ENCODE measurements around the gene PRIM2.
"Not testable (repeated sequence)": the region's sequence is repeated elsewhere in the genome, so short reads cannot be mapped to it uniquely, and the experiment has no call there.

PRIM2 gene

DNA sequence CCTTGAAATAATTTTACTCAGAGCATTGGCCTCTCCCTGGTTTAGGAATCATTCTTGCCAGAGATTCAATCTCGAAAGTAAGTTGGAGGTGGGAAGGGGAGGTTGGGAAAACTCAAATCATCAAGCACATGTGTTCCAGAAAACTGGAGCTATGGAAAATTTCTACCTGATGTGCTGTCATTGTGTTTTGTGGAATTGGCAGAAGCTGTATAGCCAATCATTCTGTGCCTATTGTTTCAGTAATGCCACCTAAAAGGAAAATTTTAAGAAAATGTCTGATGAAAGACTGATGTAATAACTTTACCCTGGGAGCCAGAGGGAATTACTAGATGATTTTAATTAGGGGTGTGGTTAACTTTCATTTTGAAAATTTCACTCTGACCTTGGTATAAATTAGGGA, 187.8 kb downstream of the PRIM2 start:
- DNase-seq (ENCODE audit: low read depth in 2 of 2), result not testable (repeated sequence)

DNA sequence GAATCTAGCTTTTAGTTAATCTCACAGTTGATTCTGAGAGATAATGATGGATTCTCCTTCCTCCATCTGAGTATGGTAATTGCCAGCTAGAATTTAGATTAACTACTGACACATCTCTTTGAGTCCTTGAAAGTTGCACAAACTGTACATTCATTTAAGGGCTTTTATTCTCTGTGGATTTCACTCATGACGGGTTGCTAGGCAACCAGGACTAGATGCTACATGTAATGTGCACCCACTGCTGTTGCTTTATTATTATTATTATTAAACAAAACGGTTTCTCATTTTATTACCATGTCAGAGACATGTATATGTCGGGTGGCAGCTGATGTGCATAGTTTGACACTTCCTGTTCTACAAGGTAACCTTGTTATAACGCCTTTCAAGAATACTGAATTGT, 193.0 kb downstream of the PRIM2 start:
- DNase-seq (ENCODE audit: low read depth in 2 of 2), result not testable (repeated sequence)

DNA sequence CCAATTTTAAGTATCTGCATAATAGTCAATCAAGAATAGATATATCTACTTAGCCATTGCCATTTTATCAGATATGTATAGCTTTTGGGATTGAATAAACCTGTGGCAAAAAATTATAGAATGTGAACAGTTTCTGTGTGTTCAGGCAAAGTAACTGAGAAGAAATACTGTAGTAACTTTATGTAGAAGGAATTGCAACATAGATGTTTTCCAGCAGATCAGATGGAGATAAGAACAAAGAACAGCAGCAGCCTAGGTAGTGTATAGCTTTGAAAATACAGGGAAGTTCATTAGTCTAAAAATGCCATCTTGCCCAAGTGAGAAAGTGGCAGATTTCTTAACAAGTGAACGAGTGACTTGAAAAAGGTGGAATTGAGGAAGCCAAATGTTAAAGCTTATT, 197.7 kb downstream of the PRIM2 start:
- not testable (repeated sequence) for DNase-seq (ENCODE audit: low read depth in 2 of 2)

DNA sequence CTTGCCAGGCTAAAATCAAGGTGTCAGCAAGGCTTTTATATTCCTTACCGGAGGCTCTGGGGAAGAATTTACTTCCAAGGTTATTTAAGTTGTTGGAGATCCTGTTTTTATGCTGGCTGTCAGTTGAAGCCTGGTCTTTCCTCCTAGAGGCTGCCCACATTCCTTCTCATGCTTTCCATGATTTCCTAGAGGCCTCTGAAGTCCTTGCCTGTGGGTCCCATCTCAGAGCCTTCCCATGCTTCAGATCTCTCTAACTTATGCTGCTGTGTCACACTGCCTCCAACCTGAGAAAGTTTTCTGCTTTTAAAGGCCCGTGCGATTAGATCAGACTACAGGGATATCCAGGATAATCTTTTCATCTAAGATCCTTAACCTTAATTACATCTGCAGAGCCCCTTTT, 198.4 kb downstream of the PRIM2 start:
- not testable (repeated sequence) for DNase-seq (ENCODE audit: low read depth in 2 of 2)

DNA sequence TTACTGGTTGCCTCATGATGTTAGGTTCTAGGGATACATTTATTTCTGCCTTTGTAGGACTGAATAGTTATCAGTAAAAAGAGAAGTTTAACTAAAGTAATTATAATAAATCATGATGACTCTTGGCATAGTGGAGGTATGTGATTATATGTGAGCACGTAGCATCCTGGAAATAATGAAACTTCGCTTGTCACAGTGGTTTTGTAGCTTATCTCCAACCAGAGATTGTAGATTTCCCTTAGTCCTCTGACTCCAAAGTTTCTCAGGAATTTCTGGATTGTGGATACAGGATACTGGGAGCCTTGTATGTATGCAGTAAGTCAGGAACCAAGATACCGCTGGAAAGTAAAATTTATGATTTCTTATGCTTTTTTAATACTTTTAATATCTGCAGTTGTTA, 199.3 kb downstream of the PRIM2 start:
- DNase-seq (ENCODE audit: low read depth in 2 of 2), result not testable (repeated sequence)

DNA sequence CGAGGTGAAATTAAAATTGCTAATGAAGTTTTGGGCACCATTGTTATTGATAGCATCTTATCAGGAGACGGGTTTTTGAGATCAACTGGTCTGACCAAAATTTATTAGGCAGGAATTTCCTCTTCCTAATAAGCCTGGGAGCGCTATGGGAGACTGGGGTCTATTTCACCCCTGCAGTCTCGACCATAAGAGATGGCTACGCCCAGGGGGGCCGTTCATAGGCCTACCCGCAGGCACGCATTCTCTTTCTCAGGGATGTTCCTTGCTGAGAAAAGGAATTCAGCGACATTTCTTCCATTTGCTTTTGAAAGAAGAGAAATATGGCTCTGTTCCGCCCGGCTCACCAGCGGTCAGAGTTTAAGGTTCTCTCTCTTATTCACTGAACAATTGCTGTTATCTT, 201.8 kb downstream of the PRIM2 start:
- not testable (repeated sequence) for DNase-seq (ENCODE audit: low read depth in 2 of 2)

DNA sequence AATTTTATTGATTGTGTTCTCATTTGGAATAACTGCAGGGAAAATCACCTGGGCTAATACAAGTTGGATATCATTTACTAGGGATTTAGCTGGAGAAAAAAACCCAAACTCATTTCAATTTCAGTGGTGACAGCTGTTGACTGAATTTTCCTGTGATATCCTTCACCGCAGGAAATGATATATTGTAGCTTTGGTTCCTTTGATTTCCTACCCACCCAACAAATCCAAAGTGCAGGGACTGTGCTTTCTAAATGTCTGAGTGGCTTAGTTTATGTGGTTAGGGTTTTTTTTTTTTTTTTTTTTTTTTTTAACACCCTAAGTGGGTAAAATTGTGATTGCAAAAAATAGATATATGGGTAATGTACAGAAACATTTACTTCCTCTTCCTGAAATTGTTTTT, 203.7 kb downstream of the PRIM2 start:
- DNase-seq (ENCODE audit: low read depth in 2 of 2), result not testable (repeated sequence)

DNA sequence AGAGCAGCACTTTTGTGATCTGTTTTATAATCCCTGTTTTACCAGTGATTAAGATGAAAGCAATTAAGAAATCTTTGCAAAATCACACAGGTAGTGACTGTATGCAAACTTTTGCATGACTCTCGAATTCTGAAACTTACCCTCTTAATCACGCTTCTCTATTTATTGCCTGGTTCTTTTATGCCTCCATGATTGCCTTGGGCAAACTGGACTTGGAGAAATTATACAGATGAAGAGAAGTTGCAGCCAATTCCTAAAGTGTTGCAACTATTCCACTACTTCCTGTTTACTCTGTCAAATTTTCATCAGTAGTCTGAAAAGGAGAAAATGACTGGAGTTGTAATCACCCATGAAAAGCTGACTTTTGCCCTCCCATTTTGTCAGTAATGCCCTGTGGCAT, 205.8 kb downstream of the PRIM2 start:
- DNase-seq (ENCODE audit: low read depth in 2 of 2), result not testable (repeated sequence)

DNA sequence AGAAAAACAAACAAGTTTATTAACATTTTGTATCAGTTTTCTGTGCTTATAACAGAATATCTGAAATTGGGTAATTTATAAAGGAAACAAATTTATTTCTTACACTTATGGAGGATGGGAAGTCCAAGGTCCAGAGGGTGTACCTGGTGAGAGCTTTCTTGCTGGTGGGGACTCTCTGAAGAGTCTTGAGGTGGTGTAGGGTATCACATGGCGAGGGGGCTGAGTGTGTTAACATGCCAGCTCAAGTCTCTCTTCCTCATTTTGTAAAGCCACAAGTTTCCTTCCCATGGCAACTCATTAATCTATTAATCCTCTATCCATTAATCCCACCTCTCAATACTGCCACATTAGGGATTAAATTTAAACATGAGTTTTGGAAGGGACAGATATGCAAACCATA, 212.3 kb downstream of the PRIM2 start:
- not testable (repeated sequence) for DNase-seq (ENCODE audit: low read depth in 2 of 2)

DNA sequence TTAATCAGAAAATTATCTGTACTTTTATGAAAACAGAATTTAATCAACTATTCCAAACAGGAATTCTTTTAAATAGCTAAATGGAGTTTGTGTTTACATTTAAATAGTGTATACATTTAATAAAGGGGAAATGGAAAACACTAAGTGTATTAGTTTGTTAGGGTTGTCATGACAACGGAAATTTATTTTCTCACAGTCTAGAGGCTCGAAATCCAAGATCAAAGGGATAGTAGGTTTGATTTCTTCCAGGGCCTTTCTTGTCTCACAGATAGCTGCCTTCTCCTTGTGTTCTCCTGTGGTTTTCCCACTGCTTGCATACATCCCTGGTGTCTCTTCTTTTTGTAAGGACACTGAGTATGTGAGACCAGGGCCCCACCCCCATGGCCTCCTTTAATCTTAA, 215.2 kb downstream of the PRIM2 start:
- not testable (repeated sequence) for DNase-seq (ENCODE audit: low read depth in 2 of 2)

DNA sequence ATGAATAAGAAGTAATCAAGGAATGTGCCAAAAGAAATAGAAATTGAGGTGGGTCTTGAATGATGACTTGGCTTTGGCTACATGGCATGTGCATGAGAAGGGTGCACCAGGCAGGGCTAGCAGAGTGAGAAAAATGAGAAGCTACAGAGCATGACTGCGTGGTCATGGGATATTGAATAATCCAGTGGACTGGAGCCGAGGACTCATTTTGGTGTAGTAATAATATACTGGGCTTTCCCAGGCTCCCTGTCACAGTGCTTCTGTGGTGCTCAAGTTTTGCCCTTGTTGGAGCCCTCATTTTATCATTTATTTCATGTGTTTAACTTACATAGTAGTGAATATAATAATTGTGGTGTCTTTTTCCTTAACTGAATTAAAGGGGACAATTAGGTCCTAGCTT, 217.7 kb downstream of the PRIM2 start:
- DNase-seq (ENCODE audit: low read depth in 2 of 2), result not testable (repeated sequence)

DNA sequence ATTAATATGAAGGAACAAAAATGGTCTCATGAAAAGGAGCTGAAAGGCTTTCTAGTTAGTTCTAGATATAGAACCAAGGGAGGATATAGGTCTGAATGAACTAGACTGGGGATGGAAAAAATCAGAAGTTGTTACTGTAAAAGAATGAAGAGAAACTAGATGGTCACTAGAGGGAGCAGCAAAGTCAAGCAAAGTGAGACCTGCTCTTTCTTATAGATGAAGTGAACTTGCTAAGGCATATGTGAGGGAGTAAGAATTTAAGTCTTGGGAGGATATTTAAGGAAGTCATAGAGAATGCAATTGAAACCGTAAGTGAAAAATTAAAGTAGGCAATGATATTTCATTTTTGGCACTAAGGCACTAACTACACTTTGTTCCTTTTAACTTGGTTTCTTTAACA, 218.6 kb downstream of the PRIM2 start:
- DNase-seq (ENCODE audit: low read depth in 2 of 2), result not testable (repeated sequence)

DNA sequence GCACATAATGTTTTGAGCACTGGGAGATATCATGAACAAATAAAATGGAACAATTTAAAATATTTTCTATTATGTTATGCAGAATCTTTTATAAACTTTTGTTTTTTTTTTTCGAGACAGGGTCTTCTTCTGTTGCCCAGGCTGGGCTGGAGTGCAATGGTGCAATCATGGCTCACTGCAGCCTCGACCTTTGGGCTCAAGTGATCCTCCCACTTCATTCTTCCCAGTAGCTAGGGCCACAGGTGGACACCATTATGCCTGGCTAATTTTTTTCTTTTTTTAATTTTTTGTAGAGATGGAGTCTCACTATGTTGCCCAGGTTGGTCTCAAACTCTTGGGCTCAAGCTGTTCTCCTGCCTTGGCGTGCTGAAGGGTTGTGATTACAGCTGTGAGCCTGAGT, 220.5 kb downstream of the PRIM2 start:
- not testable (repeated sequence) for DNase-seq (ENCODE audit: low read depth in 2 of 2)

DNA sequence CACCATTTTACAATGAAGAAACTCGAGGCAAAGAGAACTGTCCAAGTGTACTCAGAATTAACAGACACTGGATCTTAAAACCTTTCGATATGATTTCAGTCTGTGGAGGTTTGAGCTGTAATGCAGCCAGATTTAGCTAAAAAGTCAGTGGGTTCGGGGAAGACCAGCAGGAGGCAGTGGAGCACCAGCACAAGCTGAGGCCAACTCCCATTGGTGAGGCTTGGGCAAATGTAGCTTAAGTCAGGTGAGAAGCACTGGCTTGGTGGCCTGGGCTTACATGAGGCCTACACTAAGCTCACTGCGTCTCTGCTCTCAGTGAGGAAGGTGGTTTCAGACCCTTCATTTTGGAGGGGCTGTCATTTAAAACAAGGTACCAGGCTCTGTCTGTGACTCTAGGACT, 234.5 kb downstream of the PRIM2 start:
- not testable (repeated sequence) for DNase-seq (ENCODE audit: low read depth in 2 of 2)

DNA sequence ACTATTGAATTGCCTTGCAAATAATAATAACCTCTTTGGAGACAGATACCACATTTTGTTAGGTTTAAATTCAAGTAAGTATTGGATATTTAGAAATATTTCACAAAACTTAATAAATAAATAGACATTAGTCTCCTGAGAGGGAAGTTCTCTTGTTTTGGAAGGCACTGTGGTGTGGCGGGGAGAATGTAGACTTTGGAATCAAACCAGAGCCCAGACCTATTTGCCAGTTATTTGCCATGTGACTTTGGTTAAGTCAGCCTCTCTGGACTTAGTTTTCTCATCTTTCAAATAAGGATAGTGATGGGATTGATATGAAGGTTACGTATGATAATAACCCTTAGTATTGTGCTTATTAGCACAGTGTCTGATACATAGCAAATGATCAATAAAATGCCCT, 240.4 kb downstream of the PRIM2 start:
- DNase-seq (ENCODE audit: low read depth in 2 of 2), result not testable (repeated sequence)

DNA sequence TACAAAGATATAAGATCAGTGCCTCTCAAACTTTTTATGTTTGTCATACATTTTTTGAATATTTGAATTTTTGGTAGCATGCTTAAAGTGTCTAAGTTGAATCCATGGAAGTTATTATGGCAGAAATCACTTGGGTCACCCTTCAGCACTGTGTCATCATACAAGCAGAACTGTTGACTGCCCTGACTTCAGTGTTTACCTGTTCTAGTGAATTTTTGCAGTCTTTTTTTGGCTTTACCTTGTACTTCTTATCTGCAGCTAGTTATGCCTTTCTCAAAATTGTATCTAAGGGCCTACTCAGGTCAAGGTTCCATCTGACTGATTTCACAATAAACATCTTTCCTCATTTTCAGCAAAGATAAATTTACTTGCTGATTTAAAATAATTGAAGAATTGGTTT, 241.7 kb downstream of the PRIM2 start:
- not testable (repeated sequence) for DNase-seq (ENCODE audit: low read depth in 2 of 2)

DNA sequence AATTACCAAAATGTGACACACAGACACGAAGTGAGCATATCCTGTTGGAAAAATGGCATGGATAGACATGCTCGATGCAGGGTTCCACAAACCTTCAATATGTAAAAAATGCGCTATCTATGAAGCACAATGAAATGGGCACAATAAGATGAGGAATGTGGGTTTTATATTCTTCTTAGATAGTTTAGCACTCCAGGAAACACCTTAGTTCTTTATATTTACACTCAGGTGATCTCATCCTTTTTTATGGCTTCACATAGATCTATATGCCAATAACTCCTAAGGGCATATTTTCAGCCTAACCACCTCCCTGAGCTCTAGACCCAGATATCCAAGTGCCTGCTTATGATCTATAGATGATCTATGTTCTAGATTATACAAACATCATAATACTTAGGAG, 244.8 kb downstream of the PRIM2 start:
- DNase-seq (ENCODE audit: low read depth in 2 of 2), result not testable (repeated sequence)

DNA sequence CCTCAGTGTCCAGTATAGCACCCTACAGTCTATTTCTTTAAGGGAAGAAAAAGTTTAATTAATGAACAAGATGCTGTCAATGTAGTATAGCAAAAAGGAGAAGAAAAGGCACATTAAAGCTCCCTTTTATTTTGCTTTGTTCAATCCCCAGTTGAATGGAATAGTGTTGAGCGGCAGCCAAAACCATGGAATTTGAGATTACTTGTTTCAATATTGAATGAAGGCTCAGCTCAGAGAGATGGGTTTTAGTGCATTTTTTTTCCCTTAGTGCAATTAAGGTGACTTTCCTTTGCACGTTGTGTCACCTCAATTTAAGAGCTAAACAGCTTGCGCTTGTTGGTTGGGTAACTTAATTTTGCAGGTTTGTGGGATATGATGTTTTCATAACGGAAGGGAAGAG, 254.7 kb downstream of the PRIM2 start:
- not testable (repeated sequence) for DNase-seq (ENCODE audit: low read depth in 2 of 2)

DNA sequence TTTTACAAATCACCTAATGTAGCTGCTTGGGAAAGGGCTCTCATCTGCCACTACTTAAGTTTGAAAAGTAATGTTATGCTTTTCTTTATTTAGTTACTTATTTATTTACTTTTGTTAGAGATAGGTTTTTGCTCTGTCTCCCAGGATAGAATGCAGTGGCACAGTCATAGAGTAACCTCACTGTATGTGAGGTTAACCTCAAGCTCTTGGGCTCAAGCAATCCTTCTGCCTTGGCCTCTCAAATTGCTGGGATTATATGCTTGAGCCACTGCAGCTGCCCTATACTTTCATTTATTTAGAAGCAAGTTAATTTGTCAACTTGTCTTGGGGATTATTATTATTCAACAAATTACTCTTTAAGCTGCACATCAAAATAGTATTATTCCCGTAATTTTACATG, 255.4 kb downstream of the PRIM2 start:
- not testable (repeated sequence) for DNase-seq (ENCODE audit: low read depth in 2 of 2)

DNA sequence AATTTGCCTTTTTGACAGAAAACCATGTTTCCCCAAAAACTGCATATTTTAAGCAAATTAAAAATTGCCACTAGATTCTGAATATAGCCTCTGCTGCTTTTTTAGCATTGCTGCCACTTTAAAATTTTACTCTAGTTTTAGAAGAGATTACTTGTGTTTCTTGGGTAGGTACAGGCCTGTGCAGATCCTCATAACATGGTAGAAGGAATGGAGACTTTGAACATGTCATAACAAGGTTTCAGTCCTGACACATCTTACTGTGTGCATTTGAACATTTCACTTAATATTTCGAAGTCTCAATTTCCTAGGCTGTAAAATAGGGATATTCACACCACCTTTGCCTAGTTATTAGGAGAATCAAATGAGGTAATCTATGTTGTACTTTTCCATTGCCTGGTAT, 259.6 kb downstream of the PRIM2 start:
- not testable (repeated sequence) for DNase-seq (ENCODE audit: low read depth in 2 of 2)

DNA sequence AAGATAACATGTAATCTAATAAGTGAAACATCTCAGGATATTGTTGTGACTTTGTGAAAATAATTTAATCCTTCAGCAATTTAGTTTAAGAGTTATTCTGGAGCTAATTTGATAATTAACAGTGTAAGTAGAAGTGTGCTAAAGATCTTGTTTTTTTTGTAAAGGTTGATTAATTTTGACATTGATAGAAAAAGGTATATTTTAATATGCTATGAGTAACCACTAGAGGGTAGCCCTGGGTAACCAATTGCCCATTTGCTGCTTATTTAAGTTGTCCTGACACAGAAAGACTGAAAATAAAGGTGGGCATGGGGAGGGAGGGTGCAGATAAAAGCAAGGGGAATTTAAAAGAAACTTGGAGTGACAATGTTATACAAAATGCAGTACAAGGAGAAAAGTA, 262.1 kb downstream of the PRIM2 start:
- not testable (repeated sequence) for DNase-seq (ENCODE audit: low read depth in 2 of 2)

DNA sequence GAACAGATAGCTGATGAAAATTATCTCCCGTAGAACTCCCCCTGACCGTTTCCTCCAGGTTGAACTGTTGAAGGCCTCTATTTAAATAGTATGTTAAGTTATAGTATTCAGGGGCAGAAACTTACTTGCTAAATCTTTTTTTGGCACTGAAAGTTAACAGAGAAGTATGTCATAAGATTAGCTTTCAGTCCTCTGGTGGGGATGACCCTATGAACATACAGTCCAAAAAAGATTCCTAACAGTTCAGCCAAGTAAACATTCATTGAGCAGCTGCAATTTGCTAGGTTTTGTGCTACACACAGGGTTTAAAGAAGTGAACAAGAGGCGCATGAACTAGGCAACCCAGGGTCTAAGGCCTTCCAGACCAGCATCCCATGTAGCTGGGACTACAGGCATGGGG, 264.2 kb downstream of the PRIM2 start:
- DNase-seq (ENCODE audit: low read depth in 2 of 2), result not testable (repeated sequence)

DNA sequence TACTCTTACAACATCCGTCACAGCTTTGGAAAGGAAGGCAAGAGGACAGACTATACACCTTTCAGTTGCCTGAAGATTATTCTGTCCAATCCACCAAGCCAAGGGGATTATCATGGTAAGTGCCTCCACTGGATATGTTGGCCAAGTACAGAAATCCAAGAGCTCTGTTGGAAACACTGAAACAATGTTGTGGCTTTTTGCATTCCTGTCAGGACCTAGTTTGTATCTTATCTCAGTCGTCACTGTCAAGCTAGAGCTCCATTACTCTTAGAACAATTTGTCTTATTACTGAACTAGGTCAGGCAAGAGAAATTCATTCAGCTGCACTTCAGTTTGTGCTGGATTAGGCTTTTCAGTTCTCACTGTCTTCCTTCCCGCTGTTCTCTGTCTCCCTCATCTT, 283.7 kb downstream of the PRIM2 start:
- not testable (repeated sequence) for DNase-seq (ENCODE audit: low read depth in 2 of 2)

DNA sequence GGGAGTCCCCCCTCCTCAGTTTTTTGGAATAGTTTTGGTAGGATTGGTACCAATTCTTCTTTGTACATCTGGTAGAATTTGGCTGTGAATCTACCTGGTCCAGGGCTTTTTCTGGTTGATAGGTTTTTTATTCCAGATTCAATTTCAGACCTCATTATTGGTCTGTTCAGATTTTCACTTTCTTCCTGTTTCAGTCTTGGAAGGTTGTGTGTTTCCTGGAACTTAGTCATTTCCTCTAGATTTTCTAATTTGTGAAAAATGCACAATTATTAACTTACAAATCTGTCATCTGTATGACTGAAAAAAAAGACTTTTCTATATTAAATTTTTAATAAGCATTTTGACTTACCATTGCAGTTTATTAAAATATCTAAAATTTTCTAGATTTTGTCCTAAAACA, 287.9 kb downstream of the PRIM2 start:
- not testable (repeated sequence) for DNase-seq (ENCODE audit: low read depth in 2 of 2)

DNA sequence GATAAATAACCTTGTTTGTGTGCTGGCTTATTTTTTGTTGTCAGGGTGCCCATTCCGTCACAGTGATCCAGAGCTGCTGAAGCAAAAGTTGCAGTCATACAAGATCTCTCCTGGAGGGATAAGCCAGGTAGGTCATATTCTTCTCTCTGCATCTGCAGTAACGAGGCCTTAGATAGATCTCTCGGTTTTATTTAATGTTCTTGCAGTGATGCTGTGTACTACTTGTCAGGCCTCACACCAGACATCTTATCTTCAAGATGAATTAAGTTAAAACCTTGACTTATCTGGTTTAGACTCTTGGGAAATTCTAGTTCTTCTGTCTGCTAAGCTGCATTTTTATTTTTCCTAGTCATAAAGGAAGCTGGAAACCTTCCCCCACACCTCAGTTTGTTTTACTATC, 288.9 kb downstream of the PRIM2 start:
- not testable (repeated sequence) for DNase-seq (ENCODE audit: low read depth in 2 of 2)
